ENCODE results near the gene FBF1. TPM values are rescaled to one million over a fixed set of nuclear protein-coding genes. Genes with fewer than 3 reads are reported as not detected.
A peak's percentile ranks its signal among the peaks of the same experiment; 100 is the strongest.

FBF1 gene
- total RNA-seq, 1 experiment from 2014 or later, result 8.3 TPM

- Histone ChIP-seq H3K18ac (ENCODE audit: insufficient read length, low read depth, low read length) (no peak overlapping the region), H3K4ac (ENCODE audit: low read depth, low read length) (no peak overlapping the region), H3K9me3 (ENCODE audit: control insufficient read depth, low read depth, low read length) (no peaks in the 10 kb centered on the region), H3K56ac (ENCODE audit: insufficient read length, low read depth, low read length) (no peak overlapping the region), H3K27ac (ENCODE audit: insufficient read length, low read depth, low read length) (no peak overlapping the region), H3K4me2 (ENCODE audit: insufficient read depth, insufficient read length, low read length) (no peak overlapping the region), H3K23ac (ENCODE audit: insufficient read length, low read depth, low read length) (no peak overlapping the region), H3K14ac (ENCODE audit: insufficient read depth, low read length) (no peak overlapping the region), H2BK5ac (ENCODE audit: insufficient read length, low read length) (no peak overlapping the region), H4K20me1 (ENCODE audit: control insufficient read depth, insufficient read depth, insufficient read length) (no peaks in the 10 kb centered on the region), H2BK15ac (ENCODE audit: low read depth, low read length) (no peak overlapping the region), H3T11ph (ENCODE audit: low read length) (no peak overlapping the region), H3K79me1 (ENCODE audit: insufficient read depth, low read depth, low read length, poor library complexity, severe bottlenecking) (no peaks in the 10 kb centered on the region), H3K4me1 (ENCODE audit: insufficient read depth, low read length) (peaks cover 8% of the 10 kb centered on the region; the same call in 1 of the 2 replicates), H2AK5ac (ENCODE audit: insufficient read length, low read length) (no peak overlapping the region), H2AFZ (ENCODE audit: low read length) (no peak overlapping the region), H2BK120ac (ENCODE audit: low read depth, low read length, poor library complexity, severe bottlenecking) (no peak overlapping the region), H4K8ac (replicated peaks; ENCODE audit: insufficient read length, low read depth, low read length) (no peak overlapping the region), H3K23me2 (ENCODE audit: insufficient read length, low read depth, low read length, poor library complexity, severe bottlenecking) (no peaks in the 10 kb centered on the region), H3K9ac (ENCODE audit: extremely low read depth, insufficient read length, low read length) (no peak overlapping the region), H3K27me3 (ENCODE audit: insufficient read depth, low read length) (no peaks in the 10 kb centered on the region), H2BK20ac (ENCODE audit: low read depth, low read length, poor library complexity, severe bottlenecking) (no peak overlapping the region), H2BK12ac (ENCODE audit: insufficient read length, low read depth, low read length) (no peak overlapping the region), H4K91ac (ENCODE audit: insufficient read length, low read depth, low read length) (no peak overlapping the region), H3K79me2 (ENCODE audit: insufficient read depth, low read length) (peaks cover 2% of the 10 kb centered on the region; the same call in 1 of the 2 replicates), H4K5ac (ENCODE audit: insufficient read length, low read depth, low read length) (no peak overlapping the region)
- Mint-ChIP-seq H3K9me3 (no peaks in the 10 kb centered on the region), H3K36me3 (ENCODE audit: insufficient read depth in 1 of 3, low read depth in 3 of 3) (peaks cover 0 to 17% (median 11%) of the 10 kb centered on the region in 3 experiments; a peak in 4 of 7 replicates), H3K4me3 (no peak overlapping the region), H3K27me3 (ENCODE audit: low read depth) (no peaks in the 10 kb centered on the region), H3K27ac (0 out of 7 replicates have a peak overlapping the region, but pooled peaks of 1 of the 3 experiments have one; percentile 29), H3K4me1 (peaks cover 32 to 42% of the 10 kb centered on the region in 2 experiments)
- no peak for TF ChIP-seq CTCF (conservative IDR thresholded peaks at IDR 0.05)
- no CpG with 5 or more reads among the region's 4 CpGs for WGBS (ENCODE audit: extremely low coverage, insufficient read length, low lambda C conversion rate)
- no peak for DNase-seq
These were observed 45.1 kb upstream of the FBF1 start for GRCh38 chr17:75985986-75986385.

Measured in H9 (cell line).